GM21515 (cell line): Measurements from ENCODE around the gene KRT14.
"Not testable (repeated sequence)": the region's sequence is repeated elsewhere in the genome, so short reads cannot be mapped to it uniquely, and the experiment has no call there.

Source experiments
- ATAC-seq: cut with Tn5 transposase; IDR thresholded peaks from one replicate; pipeline ENCODE4 v1.9.1; 2021; ENCODE audit not compliant: unreplicated experiment

Gene KRT14

GRCh38 chr17:41548844-41549595 is 37.7 kb downstream of the KRT14 start:
- no peak for ATAC-seq

GRCh38 chr17:41547921-41548843 is 38.5 kb downstream of the KRT14 start:
- ATAC-seq, result no peak

GRCh38 chr17:41547378-41547841 is 39.3 kb downstream of the KRT14 start:
- ATAC-seq, result no peak

GRCh38 chr17:41546819-41547218 is 39.9 kb downstream of the KRT14 start:
- ATAC-seq, result no peak

GRCh38 chr17:41545829-41546410 is 40.8 kb downstream of the KRT14 start:
- ATAC-seq, result no peak

GRCh38 chr17:41544935-41545334 is 41.8 kb downstream of the KRT14 start:
- no peak for ATAC-seq

GRCh38 chr17:41544491-41544892 is 42.2 kb downstream of the KRT14 start:
- ATAC-seq, result no peak

- not testable (repeated sequence) for ATAC-seq
Observed at GRCh38 chr17:41542786-41543185, 43.9 kb downstream of the KRT14 start.

- ATAC-seq, result no peak
Observed at GRCh38 chr17:41542357-41542756, 44.3 kb downstream of the KRT14 start.

- no peak for ATAC-seq
Observed at GRCh38 chr17:41540921-41541625, 45.6 kb downstream of the KRT14 start.

GRCh38 chr17:41539979-41540701 is 46.6 kb downstream of the KRT14 start:
- ATAC-seq, result no peak

GRCh38 chr17:41539071-41539492 is 47.6 kb downstream of the KRT14 start:
- ATAC-seq, result no peak

GRCh38 chr17:41538565-41538991 is 48.1 kb downstream of the KRT14 start:
- no peak for ATAC-seq

GRCh38 chr17:41537990-41538389 is 48.7 kb downstream of the KRT14 start:
- no peak for ATAC-seq

GRCh38 chr17:41537614-41537954 is 49.1 kb downstream of the KRT14 start:
- ATAC-seq, result no peak

- ATAC-seq, result no peak
Observed at GRCh38 chr17:41536741-41537613, 49.7 kb downstream of the KRT14 start.

GRCh38 chr17:41535764-41536481 is 50.8 kb downstream of the KRT14 start:
- no peak for ATAC-seq

- ATAC-seq, result no peak
Observed at GRCh38 chr17:41534899-41535546, 51.7 kb downstream of the KRT14 start.
